GM12878 (cell line): ENCODE results near the gene PRKG1. TPM values are rescaled to one million over a fixed set of nuclear protein-coding genes. Genes with fewer than 3 reads are reported as not detected.

Source experiments
- BHLHE40 ChIP-seq, 2 experiments: fragments of 450-650 bp in 1 of 2; IDR thresholded peaks; 2 replicates each; pipeline ENCODE4 v1.6.1; 2011 to 2017; ENCODE audit warnings: low read depth in 2 of 2, borderline replicate concordance in 1 of 2, improper control_type of control experiment in 1 of 2, low read length in 1 of 2, mild to moderate bottlenecking in 1 of 2
- BRCA1 ChIP-seq: IDR thresholded peaks from 2 replicates; pipeline ENCODE4 v1.6.1; 2011; ENCODE audit warnings: low read depth, low read length, improper control_type of control experiment
- CBFB ChIP-seq: IDR thresholded peaks from 2 replicates; pipeline ENCODE4 v1.6.1; 2016; ENCODE audit warnings: antibody characterized with exemption, low read depth
- CBX3 ChIP-seq: fragments of 200-600 bp; sonication (generic); IDR thresholded peaks from 2 replicates; pipeline ENCODE4 v1.6.1; 2016; ENCODE audit warnings: low read depth, borderline replicate concordance
- CEBPB ChIP-seq, 2 experiments: fragments of 150-350 bp in 1 of 2; IDR thresholded peaks; 2 replicates each; pipeline ENCODE4 v1.6.1; 2012 to 2014; ENCODE audit warnings: low read depth in 2 of 2, low read length in 2 of 2, borderline replicate concordance in 1 of 2, inconsistent platforms in 1 of 2
- CTCF ChIP-seq, 3 experiments: IDR thresholded peaks in 2 of 3; conservative IDR thresholded peaks in 1 of 3; 2 replicates each; pipeline ENCODE4 v1.5.1; 2011; ENCODE audit warnings: low read depth in 3 of 3, low read length in 3 of 3, mild to moderate bottlenecking in 3 of 3, control low read depth in 2 of 3, moderate library complexity in 2 of 3, inconsistent platforms in 1 of 3, mixed read lengths in 1 of 3; ENCODE audit not compliant: control insufficient read depth in 2 of 3, insufficient read depth in 1 of 3; ENCODE audit errors: extremely low read depth in 1 of 3
- ETV6 ChIP-seq, 2 experiments: fragments of 450-650 bp in 1 of 2; IDR thresholded peaks in 1 of 2; conservative IDR thresholded peaks in 1 of 2; 2 replicates each; pipeline ENCODE4 v1.6.1; 2014; ENCODE audit warnings: antibody characterized with exemption in 1 of 2, borderline replicate concordance in 1 of 2, low read depth in 1 of 2, mild to moderate bottlenecking in 1 of 2, moderate library complexity in 1 of 2
- HDAC6 ChIP-seq: fragments of 200-600 bp; sonication (generic); IDR thresholded peaks from one replicate; pipeline ENCODE4 v1.8.0; 2017; ENCODE audit warnings: antibody characterized with exemption; ENCODE audit not compliant: unreplicated experiment
- MYB ChIP-seq: fragments of 150-350 bp; IDR thresholded peaks from 2 replicates; pipeline ENCODE4 v1.6.1; 2014; ENCODE audit warnings: mild to moderate bottlenecking, low read depth, low read length, borderline replicate concordance
- NFYA ChIP-seq: IDR thresholded peaks from 2 replicates; pipeline ENCODE4 v1.6.1; 2011; ENCODE audit warnings: low read depth, mild to moderate bottlenecking, low read length, improper control_type of control experiment, borderline replicate concordance
- PML ChIP-seq: IDR thresholded peaks from 2 replicates; pipeline ENCODE4 v1.6.1; 2012; ENCODE audit warnings: low read length, inconsistent platforms
- POLR2AphosphoS5 ChIP-seq: IDR thresholded peaks from 2 replicates; pipeline ENCODE4 v1.6.1; 2011; ENCODE audit warnings: mild to moderate bottlenecking, low read length, inconsistent platforms
- SPI1 ChIP-seq: IDR thresholded peaks from 2 replicates; pipeline ENCODE4 v1.6.1; 2011; ENCODE audit warnings: low read depth, mild to moderate bottlenecking, low read length, moderate library complexity, borderline replicate concordance; ENCODE audit not compliant: insufficient read depth
- SREBF1 ChIP-seq: IDR thresholded peaks from 2 replicates; pipeline ENCODE4 v1.6.1; 2012; ENCODE audit warnings: mild to moderate bottlenecking, low read length
- SRF ChIP-seq, 2 experiments: IDR thresholded peaks; 2 replicates each; pipeline ENCODE4 v1.6.1; 2011; ENCODE audit warnings: low read depth in 2 of 2, low read length in 2 of 2, mild to moderate bottlenecking in 1 of 2, moderate library complexity in 1 of 2
- SUPT20H ChIP-seq: IDR thresholded peaks from 2 replicates; pipeline ENCODE4 v1.6.1; 2011; ENCODE audit warnings: low read depth, mild to moderate bottlenecking, low read length, moderate library complexity, borderline replicate concordance; ENCODE audit not compliant: control insufficient read depth
- TCF7 ChIP-seq: IDR thresholded peaks from 2 replicates; pipeline ENCODE4 v1.6.1; 2014; ENCODE audit warnings: antibody characterized with exemption, borderline replicate concordance
- ZNF217 ChIP-seq: fragments of 450-650 bp; IDR thresholded peaks from 2 replicates; pipeline ENCODE4 v1.6.1; 2017; ENCODE audit warnings: antibody characterized with exemption, mild to moderate bottlenecking
- polyA plus RNA-seq, 11 experiments: library from polyadenylated mRNA; depleted of rRNA in 4 of 11; unstranded in 6 of 11; stranded (reverse) in 5 of 11; fragments of >200 nt; fragmentation: Nextera tagmentation in 4 of 11; fragmentation: Illumina TruSeq in 1 of 11; extraction: Ambion mirVana in 4 of 11; extraction: Trizol in 1 of 11; gene quantifications; 1 replicate in 1 of 11; 2 replicates in 10 of 11; pipeline versions ENCODE4 v1.2.1 to v1.2.3, GENCODE V29; 2011 to 2016; ENCODE audit warnings: inconsistent platforms in 2 of 11, missing spikeins in 2 of 11, low read depth in 1 of 11
- total RNA-seq, 4 experiments: library from RNA; depleted of rRNA in 3 of 4; stranded (reverse); fragments of >200 nt in 3 of 4; fragmentation: Illumina TruSeq in 1 of 4; extraction: Trizol in 1 of 4; gene quantifications; 2 replicates each; pipeline versions ENCODE4 v1.2.1 to v1.2.3, GENCODE V29; 2013 to 2021
- TF ChIP-seq, protein P1 (sequence below): fragments of 150-350 bp; IDR thresholded peaks from 2 replicates; pipeline ENCODE4 v1.6.1; 2016; ENCODE audit warnings: low read depth, low read length
- TF ChIP-seq, protein P2 (sequence below): IDR thresholded peaks from 2 replicates; pipeline ENCODE4 v1.6.1; 2012; ENCODE audit warnings: low read depth, low read length, improper control_type of control experiment
- TF ChIP-seq, protein P3 (sequence below): fragments of 450-650 bp; IDR thresholded peaks from 2 replicates; pipeline ENCODE4 v1.6.1; 2014; ENCODE audit warnings: mild to moderate bottlenecking

PRKG1 gene
- total and polyA plus RNA-seq, 10 of the 15 experiments (the other 5 are each of a cell fraction or from before 2014, with no cell fraction given), result 0.04 to 0.05 TPM; not detected in 8

DNA sequence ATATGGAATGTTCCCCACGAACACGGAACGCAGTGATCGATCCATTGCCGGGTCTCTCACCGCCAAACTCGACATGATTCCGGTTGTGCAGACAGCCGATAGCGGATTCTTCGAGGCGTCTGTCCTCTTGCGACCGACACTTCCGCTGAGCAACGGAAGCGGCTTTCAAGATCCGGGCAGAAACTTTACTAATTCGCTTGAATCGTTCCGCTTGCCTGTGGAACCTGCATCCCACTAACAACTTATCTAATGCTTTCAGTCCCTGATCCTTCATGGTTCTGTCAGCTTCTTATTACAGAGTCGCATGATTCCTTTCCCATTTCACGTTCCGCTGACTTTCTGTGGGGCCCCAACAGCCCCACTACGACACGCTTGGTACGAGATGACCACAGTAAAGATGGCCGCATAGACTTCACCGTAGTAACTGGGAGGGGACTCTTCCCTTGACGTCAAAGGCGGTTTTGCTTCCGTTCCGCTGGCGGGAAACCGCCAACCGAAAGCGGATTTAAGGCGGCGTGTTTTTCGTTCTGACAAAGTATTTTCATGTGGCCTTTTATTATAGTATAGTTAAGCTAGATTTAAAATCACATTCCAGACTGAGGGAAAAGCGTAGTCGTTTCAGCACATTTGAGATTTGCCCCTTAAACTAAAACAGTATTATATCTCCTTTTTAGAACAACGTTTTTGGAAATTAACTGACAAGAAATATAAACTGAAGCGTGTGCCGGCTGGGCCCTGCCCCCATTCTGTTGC is 625.4 kb downstream of the PRKG1 start, which contains the start of gene CSTF2T (continued):
- TF ChIP-seq, protein P1, sequence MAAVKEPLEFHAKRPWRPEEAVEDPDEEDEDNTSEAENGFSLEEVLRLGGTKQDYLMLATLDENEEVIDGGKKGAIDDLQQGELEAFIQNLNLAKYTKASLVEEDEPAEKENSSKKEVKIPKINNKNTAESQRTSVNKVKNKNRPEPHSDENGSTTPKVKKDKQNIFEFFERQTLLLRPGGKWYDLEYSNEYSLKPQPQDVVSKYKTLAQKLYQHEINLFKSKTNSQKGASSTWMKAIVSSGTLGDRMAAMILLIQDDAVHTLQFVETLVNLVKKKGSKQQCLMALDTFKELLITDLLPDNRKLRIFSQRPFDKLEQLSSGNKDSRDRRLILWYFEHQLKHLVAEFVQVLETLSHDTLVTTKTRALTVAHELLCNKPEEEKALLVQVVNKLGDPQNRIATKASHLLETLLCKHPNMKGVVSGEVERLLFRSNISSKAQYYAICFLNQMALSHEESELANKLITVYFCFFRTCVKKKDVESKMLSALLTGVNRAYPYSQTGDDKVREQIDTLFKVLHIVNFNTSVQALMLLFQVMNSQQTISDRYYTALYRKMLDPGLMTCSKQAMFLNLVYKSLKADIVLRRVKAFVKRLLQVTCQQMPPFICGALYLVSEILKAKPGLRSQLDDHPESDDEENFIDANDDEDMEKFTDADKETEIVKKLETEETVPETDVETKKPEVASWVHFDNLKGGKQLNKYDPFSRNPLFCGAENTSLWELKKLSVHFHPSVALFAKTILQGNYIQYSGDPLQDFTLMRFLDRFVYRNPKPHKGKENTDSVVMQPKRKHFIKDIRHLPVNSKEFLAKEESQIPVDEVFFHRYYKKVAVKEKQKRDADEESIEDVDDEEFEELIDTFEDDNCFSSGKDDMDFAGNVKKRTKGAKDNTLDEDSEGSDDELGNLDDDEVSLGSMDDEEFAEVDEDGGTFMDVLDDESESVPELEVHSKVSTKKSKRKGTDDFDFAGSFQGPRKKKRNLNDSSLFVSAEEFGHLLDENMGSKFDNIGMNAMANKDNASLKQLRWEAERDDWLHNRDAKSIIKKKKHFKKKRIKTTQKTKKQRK, result no peak
- TF ChIP-seq SRF (IDR thresholded peaks at IDR 0.05; ENCODE audit: low read depth in 2 of 2, low read length in 2 of 2) (peak in 1 of 2 experiments; percentile 87; a peak in 2 of 4 replicates), CTCF (IDR thresholded peaks at IDR 0.05 in 2 of 3, conservative IDR thresholded peaks at IDR 0.05 in 1 of 3; ENCODE audit: control insufficient read depth in 2 of 3, extremely low read depth in 1 of 3, insufficient read depth in 1 of 3, low read depth in 3 of 3, low read length in 3 of 3) (no peak), PML (peak; percentile 76), ZNF217 (no peak), MYB (0 out of 2 replicates have a peak, but pooled peaks have one; percentile 15), NFYA (no peak), BHLHE40 (IDR thresholded peaks at IDR 0.05; ENCODE audit: borderline replicate concordance in 1 of 2, low read depth in 2 of 2, low read length in 1 of 2) (peak; percentile 11 to 19; a peak in 1 of 4 replicates), BRCA1 (no peak), CBFB (peak; percentile 39; the same call in 1 of the 2 replicates), CEBPB (IDR thresholded peaks at IDR 0.05; ENCODE audit: borderline replicate concordance in 1 of 2, low read depth in 2 of 2, low read length in 2 of 2) (no peak), POLR2AphosphoS5 (peak; percentile 89), HDAC6 (no peak), CBX3 (no peak), SPI1 (no peak), SUPT20H (no peak), ETV6 (conservative IDR thresholded peaks at IDR 0.05 in 1 of 2, IDR thresholded peaks at IDR 0.05 in 1 of 2; ENCODE audit: borderline replicate concordance in 1 of 2, low read depth in 1 of 2) (peak; percentile 96 to 100), SREBF1 (no peak), TCF7 (no peak)
- TF ChIP-seq, protein P2, sequence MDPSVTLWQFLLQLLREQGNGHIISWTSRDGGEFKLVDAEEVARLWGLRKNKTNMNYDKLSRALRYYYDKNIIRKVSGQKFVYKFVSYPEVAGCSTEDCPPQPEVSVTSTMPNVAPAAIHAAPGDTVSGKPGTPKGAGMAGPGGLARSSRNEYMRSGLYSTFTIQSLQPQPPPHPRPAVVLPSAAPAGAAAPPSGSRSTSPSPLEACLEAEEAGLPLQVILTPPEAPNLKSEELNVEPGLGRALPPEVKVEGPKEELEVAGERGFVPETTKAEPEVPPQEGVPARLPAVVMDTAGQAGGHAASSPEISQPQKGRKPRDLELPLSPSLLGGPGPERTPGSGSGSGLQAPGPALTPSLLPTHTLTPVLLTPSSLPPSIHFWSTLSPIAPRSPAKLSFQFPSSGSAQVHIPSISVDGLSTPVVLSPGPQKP, result peak; percentile 77
- TF ChIP-seq, protein P3, sequence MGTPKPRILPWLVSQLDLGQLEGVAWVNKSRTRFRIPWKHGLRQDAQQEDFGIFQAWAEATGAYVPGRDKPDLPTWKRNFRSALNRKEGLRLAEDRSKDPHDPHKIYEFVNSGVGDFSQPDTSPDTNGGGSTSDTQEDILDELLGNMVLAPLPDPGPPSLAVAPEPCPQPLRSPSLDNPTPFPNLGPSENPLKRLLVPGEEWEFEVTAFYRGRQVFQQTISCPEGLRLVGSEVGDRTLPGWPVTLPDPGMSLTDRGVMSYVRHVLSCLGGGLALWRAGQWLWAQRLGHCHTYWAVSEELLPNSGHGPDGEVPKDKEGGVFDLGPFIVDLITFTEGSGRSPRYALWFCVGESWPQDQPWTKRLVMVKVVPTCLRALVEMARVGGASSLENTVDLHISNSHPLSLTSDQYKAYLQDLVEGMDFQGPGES, result no peak
